Endothelial cell of umbilical vein (primary cell): ENCODE measurements around the gene GSG1L. TPM values are rescaled to one million over a fixed set of nuclear protein-coding genes. Genes with fewer than 3 reads are reported as not detected.

Source experiments
- BruUV-seq: library from RNA; stranded (reverse); fragments of 400-500 nt; replicated peaks from 2 replicates; lab custom pipeline; 2021; lab: Mats Ljungman, UMichigan
- CTCF ChIA-PET: fragments of 300-600, 350-600 bp; sonication (Branson Sonifier 250); formaldehyde crosslinking; loops from one replicate; lab custom pipeline; 2021; ENCODE audit warnings: antibody characterized with exemption, inconsistent platforms; lab: Charles Lee
- POLR2A ChIA-PET: fragments of 300-600, 350-600 bp; sonication (Branson Sonifier 250); formaldehyde crosslinking; loops from one replicate; lab custom pipeline; 2021; ENCODE audit warnings: antibody characterized with exemption, inconsistent platforms; lab: Charles Lee
- DNase-seq: peaks from one replicate; pipeline ENCODE4 v3.0.0-alpha.2; 2011; ENCODE audit warnings: low read depth, low spot score
- FAIRE-seq: peaks from 2 replicates; lab custom pipeline; 2011; peaks lifted over from hg19 to GRCh38; lab: Jason Lieb, UNC
- H2AFZ ChIP-seq: 2 replicates; pipeline ENCODE4 v1.6.0; 2012; ENCODE audit warnings: low read depth, low read length, control low read depth, inconsistent platforms
- H3K27ac ChIP-seq: 2 replicates; pipeline ENCODE4 v1.5.1; 2011; ENCODE audit warnings: low read depth, mild to moderate bottlenecking, control low read depth, low read length, moderate library complexity; ENCODE audit not compliant: insufficient read depth
- H3K27me3 ChIP-seq, 2 experiments: 2 replicates each; pipeline versions ENCODE4 v1.6.0 to v1.6.1; 2011; ENCODE audit warnings: low read length in 2 of 2, mixed read lengths in 1 of 2; ENCODE audit not compliant: control insufficient read depth in 2 of 2, insufficient read depth in 2 of 2
- H3K36me3 ChIP-seq, 2 experiments: 2 replicates in 1 of 2; 3 replicates in 1 of 2; pipeline ENCODE4 v1.5.1; 2011; ENCODE audit warnings: low read length in 2 of 2, mild to moderate bottlenecking in 1 of 2, moderate library complexity in 1 of 2; ENCODE audit not compliant: control insufficient read depth in 2 of 2, insufficient read depth in 2 of 2; ENCODE audit errors: extremely low read depth in 1 of 2
- H3K4me1 ChIP-seq: 3 replicates; pipeline ENCODE4 v1.5.1; 2011; ENCODE audit warnings: mild to moderate bottlenecking, low read length; ENCODE audit not compliant: control insufficient read depth, insufficient read depth; ENCODE audit errors: extremely low read depth
- H3K4me2 ChIP-seq: 2 replicates; pipeline ENCODE4 v1.6.1; 2011; ENCODE audit warnings: low read length, control low read depth, mixed read lengths; ENCODE audit not compliant: insufficient read depth
- H3K4me3 ChIP-seq, 3 experiments: fragments of 200-600 bp in 1 of 3; sonication (generic), shearing (Covaris generic) in 1 of 3; replicated peaks in 1 of 3; 2 replicates each; pipeline ENCODE4 v1.5.1; 2011 to 2016; ENCODE audit warnings: control low read depth in 3 of 3, low read length in 3 of 3, mild to moderate bottlenecking in 2 of 3, inconsistent platforms in 1 of 3, low read depth in 1 of 3, moderate library complexity in 1 of 3; ENCODE audit not compliant: insufficient read depth in 1 of 3
- H3K79me2 ChIP-seq: 2 replicates; pipeline ENCODE4 v1.6.0; 2012; ENCODE audit warnings: low read length, inconsistent platforms; ENCODE audit not compliant: control insufficient read depth, insufficient read depth
- H3K9ac ChIP-seq: replicated peaks from 2 replicates; pipeline ENCODE3; 2011; ENCODE audit warnings: low read length, control low read depth; ENCODE audit not compliant: insufficient read depth; ENCODE audit errors: extremely low read depth
- H3K9me1 ChIP-seq: replicated peaks from 3 replicates; pipeline ENCODE4 v1.6.0; 2011; ENCODE audit warnings: mild to moderate bottlenecking, low read length; ENCODE audit not compliant: control insufficient read depth, insufficient read depth; ENCODE audit errors: extremely low read depth
- H3K9me3 ChIP-seq: replicated peaks from 2 replicates; pipeline ENCODE4 v1.5.1; 2012; ENCODE audit warnings: low read length, inconsistent platforms; ENCODE audit not compliant: control insufficient read depth, insufficient read depth
- H4K20me1 ChIP-seq: replicated peaks from 2 replicates; pipeline ENCODE3; 2011; ENCODE audit warnings: mild to moderate bottlenecking, low read length; ENCODE audit not compliant: control insufficient read depth, insufficient read depth; ENCODE audit errors: extremely low read depth
- EZH2 ChIP-seq: IDR thresholded peaks from 2 replicates; pipeline ENCODE4 v1.6.1; 2012; ENCODE audit warnings: borderline replicate concordance, low read depth, mild to moderate bottlenecking, moderate library complexity, low read length, inconsistent platforms; ENCODE audit not compliant: severe bottlenecking
- GATA2 ChIP-seq: IDR thresholded peaks from 2 replicates; pipeline ENCODE4 v1.7.0; 2011; ENCODE audit warnings: low read depth, mild to moderate bottlenecking, moderate library complexity, mixed read lengths, low read length; ENCODE audit not compliant: insufficient read length, insufficient read depth
- JUN ChIP-seq: IDR thresholded peaks from 2 replicates; pipeline ENCODE4 v1.6.1; 2011; ENCODE audit warnings: borderline replicate concordance, low read depth; ENCODE audit not compliant: insufficient read length, insufficient read depth
- POLR2A ChIP-seq: IDR thresholded peaks from 2 replicates; pipeline ENCODE4 v1.6.1; 2012; ENCODE audit warnings: low read depth, mild to moderate bottlenecking, control low read depth, low read length
- POLR2AphosphoS5 ChIP-seq: IDR thresholded peaks from 2 replicates; pipeline ENCODE4 v1.6.1; 2012; ENCODE audit warnings: low read depth, mild to moderate bottlenecking, control low read depth, low read length, moderate library complexity; ENCODE audit not compliant: insufficient read depth
- dilution Hi-C: fragments of 300-500 bp; cut with MboI; formaldehyde crosslinking; loops from one replicate; pipeline ENCODE4 v1.15.0; 2019; ENCODE audit warnings: low sequenced_read_pairs; ENCODE audit not compliant: extremely low pct_ligation_motif_present
- intact Hi-C: fragments of 100-400 bp; cut with micrococcal nuclease; formaldehyde crosslinking; loops from one replicate; pipeline ENCODE4 v1.10.0; 2022
- polyA plus RNA-seq, 4 experiments: library from polyadenylated mRNA; depleted of rRNA in 3 of 4; stranded (reverse) in 3 of 4; unstranded in 1 of 4; fragments of >200 nt; gene quantifications; 2 replicates each; pipeline versions ENCODE4 v1.2.1 to v1.2.3, GENCODE V29; 2011 to 2012; ENCODE audit warnings: missing spikeins in 1 of 4
- total RNA-seq: library from RNA; stranded (reverse); gene quantifications from 2 replicates; pipeline ENCODE4 v1.2.3, GENCODE V29; 2021
- TF ChIP-seq, protein P1 (sequence below): IDR thresholded peaks from 2 replicates; pipeline ENCODE4 v1.6.1; 2011; ENCODE audit not compliant: insufficient read depth, insufficient read length
- TF ChIP-seq, protein P2 (sequence below), 2 donors: IDR thresholded peaks; 1 replicate in 1 of 2; 2 replicates in 1 of 2; pipeline ENCODE4 v1.5.1; 2011; ENCODE audit warnings: low read length in 2 of 2, mild to moderate bottlenecking in 2 of 2, moderate library complexity in 2 of 2, control low read depth in 1 of 2, inconsistent platforms in 1 of 2, low read depth in 1 of 2; ENCODE audit not compliant: insufficient read depth in 1 of 2; ENCODE audit errors: extremely low read depth in 1 of 2

The GSG1L gene
- total and polyA plus RNA-seq, 2 donors (not counting 3 experiments of a cell fraction or from before 2014, with no cell fraction given) = 0.06 TPM; not detected in 1

DNA sequence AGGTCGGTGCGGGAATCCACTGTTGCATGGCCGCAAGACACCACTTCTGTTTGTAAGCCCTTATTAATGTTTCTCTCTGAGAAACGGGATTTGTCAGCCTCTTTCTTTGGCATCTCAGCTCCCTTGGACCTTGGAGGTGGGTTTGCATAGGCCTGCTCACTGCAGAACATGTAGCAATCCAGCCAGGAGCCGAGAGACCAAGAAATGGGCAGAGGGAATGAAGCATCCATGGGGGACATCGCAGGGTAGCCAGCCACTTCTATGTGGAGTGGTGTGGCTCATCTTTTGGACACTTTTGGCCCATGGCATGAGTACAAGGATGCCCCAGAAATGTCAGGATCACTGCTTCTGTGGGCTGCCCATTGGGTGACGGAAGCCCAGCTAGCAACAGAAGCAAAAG, 79.4 kb downstream of the GSG1L start:
- no peak overlapping the region for H3K4me2 ChIP-seq
- no peaks in the 10 kb centered on the region for H4K20me1 ChIP-seq
- TF ChIP-seq, protein P1, sequence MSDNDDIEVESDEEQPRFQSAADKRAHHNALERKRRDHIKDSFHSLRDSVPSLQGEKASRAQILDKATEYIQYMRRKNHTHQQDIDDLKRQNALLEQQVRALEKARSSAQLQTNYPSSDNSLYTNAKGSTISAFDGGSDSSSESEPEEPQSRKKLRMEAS = no peak
- TF ChIP-seq, protein P2, sequence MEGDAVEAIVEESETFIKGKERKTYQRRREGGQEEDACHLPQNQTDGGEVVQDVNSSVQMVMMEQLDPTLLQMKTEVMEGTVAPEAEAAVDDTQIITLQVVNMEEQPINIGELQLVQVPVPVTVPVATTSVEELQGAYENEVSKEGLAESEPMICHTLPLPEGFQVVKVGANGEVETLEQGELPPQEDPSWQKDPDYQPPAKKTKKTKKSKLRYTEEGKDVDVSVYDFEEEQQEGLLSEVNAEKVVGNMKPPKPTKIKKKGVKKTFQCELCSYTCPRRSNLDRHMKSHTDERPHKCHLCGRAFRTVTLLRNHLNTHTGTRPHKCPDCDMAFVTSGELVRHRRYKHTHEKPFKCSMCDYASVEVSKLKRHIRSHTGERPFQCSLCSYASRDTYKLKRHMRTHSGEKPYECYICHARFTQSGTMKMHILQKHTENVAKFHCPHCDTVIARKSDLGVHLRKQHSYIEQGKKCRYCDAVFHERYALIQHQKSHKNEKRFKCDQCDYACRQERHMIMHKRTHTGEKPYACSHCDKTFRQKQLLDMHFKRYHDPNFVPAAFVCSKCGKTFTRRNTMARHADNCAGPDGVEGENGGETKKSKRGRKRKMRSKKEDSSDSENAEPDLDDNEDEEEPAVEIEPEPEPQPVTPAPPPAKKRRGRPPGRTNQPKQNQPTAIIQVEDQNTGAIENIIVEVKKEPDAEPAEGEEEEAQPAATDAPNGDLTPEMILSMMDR (IDR thresholded peaks at IDR 0.05; ENCODE audit: extremely low read depth in 1 of 2, insufficient read depth in 1 of 2, low read depth in 1 of 2, low read length in 2 of 2) = no peak
- TF ChIP-seq POLR2A (no peak), JUN (no peak), POLR2AphosphoS5 (no peak), EZH2 (no peak), GATA2 (no peak)
- no peaks in the 10 kb centered on the region for H3K79me2 ChIP-seq
- no peak overlapping the region for H3K9ac ChIP-seq
- no peaks in the 10 kb centered on the region for H3K27me3 ChIP-seq
- no TSS peak for BruUV-seq
- no peak for FAIRE-seq
- H3K9me3 ChIP-seq = no peaks in the 10 kb centered on the region
- no peaks in the 10 kb centered on the region for H3K4me1 ChIP-seq
- no peak overlapping the region for H3K27ac ChIP-seq
- intact Hi-C loops = no loop called here
- no peak overlapping the region for H3K4me3 ChIP-seq
- POLR2A ChIA-PET = no interaction called here
- dilution Hi-C loops = no loop called here
- no peak overlapping the region for H2AFZ ChIP-seq
- H3K36me3 ChIP-seq = no peaks in the 10 kb centered on the region
- CTCF ChIA-PET = interaction anchor here (1.3 to 2.0 kb wide), 2 partner anchors 11 to 344 kb away, joined by 3 to 7 read pairs; no protein-coding TSS in a partner anchor
- no peaks in the 10 kb centered on the region for H3K9me1 ChIP-seq
- DNase-seq = no peak
